Activated naive CD4-positive, alpha-beta T cell treated with anti-CD3 and anti-CD28 coated beads, Interleukin-2, amount 50 U/mL, for 16 hours (primary cell): ENCODE results near the gene NIF3L1.

Experiments
- DNase-seq: peaks from one replicate; pipeline ENCODE4 v3.0.0-alpha.2; 2020

NIF3L1 gene, protein sequence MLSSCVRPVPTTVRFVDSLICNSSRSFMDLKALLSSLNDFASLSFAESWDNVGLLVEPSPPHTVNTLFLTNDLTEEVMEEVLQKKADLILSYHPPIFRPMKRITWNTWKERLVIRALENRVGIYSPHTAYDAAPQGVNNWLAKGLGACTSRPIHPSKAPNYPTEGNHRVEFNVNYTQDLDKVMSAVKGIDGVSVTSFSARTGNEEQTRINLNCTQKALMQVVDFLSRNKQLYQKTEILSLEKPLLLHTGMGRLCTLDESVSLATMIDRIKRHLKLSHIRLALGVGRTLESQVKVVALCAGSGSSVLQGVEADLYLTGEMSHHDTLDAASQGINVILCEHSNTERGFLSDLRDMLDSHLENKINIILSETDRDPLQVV

DNA sequence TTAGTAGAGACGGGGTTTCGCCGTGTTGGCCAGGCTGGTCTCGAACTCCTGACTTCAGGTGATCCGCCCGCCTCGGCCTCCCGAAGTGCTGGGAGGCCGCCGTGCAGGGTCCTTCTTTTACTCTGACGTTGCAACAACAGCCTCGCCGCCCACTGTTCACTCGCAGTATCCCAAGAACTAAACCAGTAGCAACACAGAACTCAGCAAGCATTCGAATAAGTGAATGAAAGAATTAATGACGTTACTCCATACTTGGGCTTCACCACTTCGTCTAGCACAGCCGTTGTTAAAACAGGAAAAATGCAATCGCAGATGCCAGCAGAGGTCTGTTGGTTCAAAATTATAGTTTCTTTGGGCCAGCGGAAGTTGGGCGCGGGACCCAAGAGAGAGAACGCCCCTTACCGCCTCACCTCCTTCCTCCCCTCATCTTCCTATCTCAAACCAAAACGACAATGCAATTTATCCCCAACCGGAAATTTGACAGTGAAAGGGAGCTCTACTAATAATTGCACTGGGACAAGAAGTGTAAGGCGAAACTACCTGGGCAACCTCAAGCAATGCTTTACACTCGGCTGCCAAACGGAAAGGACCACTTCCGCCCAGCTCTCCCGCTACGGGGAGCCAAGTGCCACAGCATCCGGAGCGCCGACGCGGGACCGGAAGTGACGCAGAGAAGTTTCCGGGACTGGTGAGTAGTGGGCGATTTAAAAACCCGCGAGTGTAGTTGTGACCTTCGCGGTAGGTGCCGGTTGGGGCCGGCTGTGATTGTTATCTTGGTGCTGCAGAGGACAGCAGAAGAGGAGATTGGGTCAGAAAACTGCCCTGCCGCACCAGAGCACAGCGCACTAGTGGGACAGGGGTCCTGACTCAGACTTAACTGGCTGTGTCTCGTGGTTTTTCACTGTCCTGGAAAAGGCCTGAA, at the start of gene NIF3L1, which contains the start of gene PPIL3:
NIF3L1 (plus strand) TSS at position 668 of the 922 bp plus-strand sequence. CDS start 2,573 bp downstream, outside the sequence.
PPIL3 (minus strand) TSS at position 374 of the 922 bp plus-strand sequence. CDS start 1,462 bp downstream, outside the sequence.
- DNase-seq = peak; percentile 97

DNA sequence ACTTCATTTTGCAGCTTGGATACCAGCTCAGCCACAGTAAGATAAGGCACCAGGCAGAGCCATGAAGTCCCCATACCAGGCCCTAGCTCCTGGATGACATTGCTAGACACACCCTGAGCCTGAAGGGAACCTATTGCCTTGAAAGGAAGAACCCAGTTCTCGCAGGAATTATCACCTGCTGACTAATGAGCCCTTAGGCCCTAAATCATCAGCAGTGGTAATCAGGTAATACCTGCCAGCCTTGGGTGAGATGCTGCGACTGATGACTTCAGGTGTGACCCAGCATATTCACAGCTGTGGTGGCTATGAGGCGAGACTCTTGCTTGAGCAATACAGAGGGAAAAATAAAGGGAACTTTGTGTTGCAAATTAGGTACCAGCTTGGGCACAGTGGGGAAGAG, 49.7 kb upstream of the NIF3L1 start:
- DNase-seq = no peak

DNA sequence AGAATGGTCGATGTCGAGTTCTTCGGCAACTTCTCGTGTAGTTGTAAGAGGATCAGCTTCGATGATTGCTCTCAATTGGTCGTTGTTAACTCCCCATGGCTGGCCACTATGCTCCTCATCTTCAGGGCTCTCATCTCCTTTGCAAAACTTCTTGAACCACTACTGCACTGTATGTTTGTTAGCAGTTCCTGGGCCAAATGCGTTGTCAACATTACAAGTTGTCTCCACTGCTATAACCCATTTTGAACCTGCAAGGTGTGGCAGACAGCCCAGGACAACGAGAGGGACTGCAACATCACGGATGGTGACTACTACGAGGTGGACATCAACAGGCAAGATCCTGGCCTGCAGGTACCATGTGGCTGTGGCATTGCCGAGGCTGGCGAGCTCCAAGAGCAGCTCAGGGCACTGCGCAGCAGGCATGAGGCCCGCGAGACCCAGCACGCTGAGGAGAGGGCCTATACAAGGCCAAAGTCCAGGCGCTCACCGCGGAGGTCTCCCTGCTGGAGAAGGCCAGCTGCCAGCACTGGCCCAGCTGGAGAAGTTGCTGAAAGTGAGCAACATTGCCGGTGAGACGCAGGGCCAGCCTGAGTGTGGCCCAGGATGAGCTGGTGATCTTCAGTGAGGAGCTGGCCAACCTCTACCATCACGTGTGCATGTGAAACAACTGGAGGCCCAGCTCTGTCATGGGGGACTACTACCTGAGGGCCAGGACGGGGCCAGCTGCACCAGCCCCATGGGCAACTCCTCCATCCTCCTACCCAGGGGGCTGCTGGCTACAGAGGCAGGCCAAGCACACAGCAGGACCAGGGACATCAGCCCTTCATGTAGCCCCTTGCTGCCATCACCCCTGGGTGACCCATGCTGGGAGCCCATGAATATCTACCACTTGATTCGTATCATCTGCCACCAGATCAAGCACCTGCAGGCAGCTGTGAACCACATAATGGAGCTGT, 44.9 kb upstream of the NIF3L1 start:
- no peak for DNase-seq

DNA sequence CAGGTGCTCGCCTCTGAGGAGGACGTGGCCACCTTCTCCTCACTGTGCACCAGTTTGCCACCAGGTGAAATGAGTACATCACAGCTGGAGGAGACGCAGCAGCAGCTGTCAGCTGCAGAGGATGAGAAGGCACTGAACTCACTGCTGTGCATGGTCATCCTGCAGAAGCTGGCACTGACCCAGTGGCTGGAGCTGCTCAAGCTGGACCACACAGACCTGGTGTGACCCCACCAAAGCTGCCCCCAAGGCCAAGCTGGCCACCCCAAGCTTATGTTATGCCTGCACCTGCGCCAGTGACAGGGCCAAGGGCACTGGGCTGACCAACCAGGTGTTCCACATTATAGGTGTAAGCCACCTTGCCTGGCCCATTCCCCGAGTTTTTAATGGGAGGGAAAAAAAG, 44.0 kb upstream of the NIF3L1 start:
- no peak for DNase-seq

DNA sequence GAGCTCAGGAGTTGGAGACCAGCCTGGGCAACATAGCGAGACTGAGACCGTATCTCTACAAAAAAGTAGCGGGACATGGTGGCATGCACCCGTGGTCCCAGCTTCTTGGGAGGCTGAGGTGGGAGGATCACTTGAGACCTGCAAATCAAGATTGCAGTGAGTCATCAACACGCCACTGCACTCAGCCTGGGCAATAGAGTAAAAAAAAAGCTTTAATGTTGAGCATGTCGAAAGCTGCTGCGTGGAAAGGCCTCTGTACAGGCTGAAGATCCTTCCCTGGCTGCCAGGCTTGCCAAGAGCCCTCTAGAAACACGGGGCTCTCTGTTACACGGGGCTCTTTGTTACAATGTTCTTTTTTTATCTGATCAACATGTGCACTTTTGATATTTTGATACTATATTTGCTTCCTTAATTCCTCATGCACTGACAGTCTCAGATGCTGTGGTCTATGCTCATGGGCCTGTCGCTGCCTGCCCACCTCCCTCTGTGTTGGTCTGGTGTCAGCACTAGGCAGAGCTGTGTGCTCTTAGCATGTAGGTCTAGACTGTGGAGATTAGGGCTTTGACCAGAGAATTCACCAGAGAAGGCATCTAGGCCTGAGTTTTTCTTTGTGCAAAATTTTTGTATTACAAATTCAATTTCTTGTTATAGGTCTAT, 43.4 kb upstream of the NIF3L1 start:
- DNase-seq = no peak

DNA sequence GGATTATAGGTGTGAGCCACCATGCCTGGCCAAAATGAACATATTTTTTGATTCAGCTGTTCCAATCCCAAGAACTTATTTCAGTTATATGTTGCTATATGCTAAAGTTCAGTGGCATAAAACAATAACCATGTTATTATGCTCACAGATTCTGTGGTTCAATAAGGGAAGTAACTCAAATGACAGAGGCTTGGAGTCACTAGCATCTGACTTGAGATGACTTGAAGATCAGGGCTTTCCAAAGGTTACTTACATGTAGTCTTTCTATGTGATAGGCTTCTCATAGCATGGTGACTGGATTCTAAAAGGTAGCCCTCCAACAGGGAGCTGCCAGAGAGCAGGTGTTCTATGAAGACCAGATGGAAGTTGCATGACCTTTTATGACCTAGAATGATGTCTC, 41.9 kb upstream of the NIF3L1 start:
- no peak for DNase-seq

DNA sequence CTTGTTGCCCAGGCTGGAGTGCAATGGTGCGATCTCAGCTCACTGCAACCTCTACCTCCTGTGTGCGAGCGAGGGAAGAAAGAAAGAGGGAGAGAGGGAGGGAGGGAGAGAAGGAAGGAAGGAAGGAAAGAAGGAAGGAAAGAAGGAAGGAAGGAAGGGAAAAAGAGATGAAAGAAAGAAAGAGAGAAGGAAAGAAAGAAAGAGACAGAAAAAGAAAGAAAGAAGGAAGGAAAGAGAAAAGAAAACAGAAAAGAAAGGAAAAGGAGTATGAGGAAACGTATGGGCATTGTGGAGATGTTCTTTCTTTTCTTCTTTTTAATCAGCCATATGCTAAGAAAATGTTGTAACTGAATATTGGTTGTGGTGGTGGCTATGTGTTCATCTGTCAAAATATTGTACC, 41.2 kb upstream of the NIF3L1 start:
- DNase-seq = no peak

DNA sequence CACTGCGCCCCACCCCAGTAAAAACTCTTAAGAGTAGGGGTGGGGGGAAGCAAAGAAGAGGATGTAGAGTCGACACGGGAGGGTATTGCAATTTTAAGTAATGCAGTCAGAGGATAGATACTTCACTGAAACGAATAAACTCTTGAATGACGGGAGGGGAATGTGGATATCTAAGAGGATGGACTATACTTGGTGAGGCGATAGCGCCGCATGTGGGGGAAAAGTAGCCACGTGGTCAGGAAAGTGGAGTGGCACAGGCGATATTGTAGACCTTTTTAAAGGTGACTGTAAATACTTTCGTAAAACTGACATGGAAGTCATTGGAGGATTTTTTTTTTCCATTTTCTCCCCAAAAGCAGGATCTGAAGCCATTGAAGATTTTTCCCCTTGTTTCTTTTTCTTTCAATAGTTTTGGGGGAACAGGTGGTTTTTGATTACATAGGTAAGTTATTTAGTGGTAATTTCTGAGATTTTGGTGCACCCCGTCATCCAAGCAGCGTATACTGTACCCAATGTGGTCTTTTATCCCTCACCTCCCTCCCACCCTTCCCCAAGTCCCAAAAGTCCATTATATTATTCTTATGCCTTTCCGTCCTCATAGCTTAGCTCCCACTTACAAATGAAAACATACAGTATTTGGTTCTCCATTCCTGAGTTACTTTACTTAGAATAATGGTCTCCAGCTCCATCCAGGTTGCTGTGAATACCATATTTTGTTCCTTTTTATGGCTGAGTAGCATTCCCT, 38.5 kb upstream of the NIF3L1 start:
- DNase-seq = no peak

DNA sequence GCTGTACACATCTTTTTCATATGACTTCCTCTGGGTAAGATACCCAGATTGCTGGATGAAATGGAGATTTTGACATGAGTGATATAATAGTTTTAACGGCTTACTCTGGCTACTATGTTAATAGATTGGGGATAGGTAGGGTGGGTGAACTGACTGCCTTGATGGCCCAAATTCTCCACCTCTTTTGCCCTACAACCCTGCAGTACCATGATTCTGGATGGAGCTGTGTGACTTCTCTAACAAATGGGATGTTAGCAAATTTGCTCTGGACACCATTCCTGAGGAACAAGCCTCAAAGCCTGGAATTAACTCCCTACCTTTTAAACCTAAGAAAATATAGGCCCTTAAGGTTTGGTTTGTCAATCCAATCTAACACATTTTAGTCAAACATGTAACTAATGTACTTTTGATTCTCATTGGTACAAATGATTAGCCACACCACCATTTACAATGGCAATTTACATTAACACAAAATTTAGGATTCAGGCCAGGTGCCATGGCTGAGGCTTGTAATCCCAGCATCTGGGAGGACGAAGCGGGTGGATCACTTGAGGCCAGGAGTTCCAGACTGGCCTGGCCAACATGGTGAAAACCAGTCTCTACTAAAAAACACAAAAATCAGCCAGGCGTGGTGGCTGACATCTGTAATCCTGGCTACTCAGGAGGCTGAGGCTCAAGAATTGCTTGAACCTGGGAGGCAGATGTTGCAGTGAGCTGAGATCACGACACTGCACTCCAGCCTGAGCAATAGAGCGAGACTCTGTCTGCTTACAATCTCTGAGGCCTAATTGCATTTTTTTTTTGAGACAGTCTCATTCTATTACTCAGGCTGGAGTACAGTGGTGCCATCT, 37.5 kb upstream of the NIF3L1 start:
- no peak for DNase-seq

DNA sequence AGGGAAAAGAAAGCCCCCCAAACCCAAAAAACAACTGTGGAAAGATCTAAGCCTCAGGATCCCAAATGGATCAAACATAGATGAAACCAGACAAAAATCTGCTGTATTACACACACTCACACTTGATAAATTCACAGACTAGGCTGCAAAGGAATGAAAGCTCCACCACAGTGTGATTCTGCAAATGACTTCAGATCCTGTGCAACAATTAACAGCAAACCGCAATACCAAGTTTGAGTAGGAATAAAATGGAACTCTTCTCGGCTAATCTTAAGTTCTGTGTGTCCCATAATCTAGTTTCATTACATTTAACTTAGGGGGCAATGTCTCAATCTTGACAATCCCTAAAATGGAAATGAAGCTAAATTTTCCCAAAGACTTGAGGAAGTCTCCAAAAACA, 36.6 kb upstream of the NIF3L1 start:
- no peak for DNase-seq

DNA sequence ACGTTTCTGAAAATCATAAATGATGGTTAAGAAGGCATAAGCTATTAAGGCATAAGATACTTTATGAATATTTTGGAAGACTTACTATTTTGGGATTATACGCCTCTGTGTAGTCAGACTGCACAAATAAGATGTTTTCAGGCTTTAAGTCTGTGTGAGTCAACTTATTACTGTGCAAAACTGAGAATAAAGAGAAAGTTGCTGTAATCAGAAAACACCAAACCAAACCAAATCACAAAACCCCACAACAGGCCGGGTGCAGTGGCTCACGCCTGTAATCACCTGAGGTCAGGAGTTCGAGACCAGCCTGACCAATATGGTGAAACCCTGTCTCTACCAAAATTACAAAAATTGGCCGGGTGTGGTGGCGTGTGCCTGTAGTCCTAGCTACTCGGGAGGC, 32.4 kb upstream of the NIF3L1 start:
- no peak for DNase-seq

DNA sequence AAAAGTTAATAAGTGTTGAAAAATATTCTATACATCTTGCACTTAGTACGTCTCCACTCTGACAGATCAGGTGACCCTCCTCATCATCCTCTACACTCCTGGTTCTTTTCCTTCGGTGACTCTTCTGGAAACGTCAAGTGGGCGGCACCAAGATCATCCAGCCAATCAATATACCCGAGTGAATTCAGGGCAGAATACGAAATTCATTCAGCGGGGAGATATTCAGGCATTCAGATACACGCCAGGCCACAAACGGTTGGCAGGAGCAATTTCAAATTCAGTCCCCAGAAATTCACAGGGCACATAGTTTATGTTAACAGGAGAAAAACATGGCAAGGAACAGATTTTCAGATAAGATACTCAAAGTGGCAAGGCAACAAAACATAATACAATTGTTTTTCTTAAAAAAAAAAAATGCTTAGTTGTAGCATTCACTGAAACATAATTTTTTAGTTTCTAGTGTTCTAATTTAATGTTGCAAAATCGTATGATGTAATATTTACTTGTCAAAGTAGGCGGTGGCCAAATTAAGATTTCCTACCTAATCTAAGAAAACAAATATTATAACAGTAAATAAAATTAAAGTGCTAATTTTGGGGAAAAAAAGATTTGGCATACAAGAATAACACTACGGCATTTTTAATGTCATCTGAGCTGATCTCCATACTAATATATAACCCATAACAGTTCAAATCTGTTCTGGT, 28.9 kb upstream of the NIF3L1 start:
- no peak for DNase-seq

DNA sequence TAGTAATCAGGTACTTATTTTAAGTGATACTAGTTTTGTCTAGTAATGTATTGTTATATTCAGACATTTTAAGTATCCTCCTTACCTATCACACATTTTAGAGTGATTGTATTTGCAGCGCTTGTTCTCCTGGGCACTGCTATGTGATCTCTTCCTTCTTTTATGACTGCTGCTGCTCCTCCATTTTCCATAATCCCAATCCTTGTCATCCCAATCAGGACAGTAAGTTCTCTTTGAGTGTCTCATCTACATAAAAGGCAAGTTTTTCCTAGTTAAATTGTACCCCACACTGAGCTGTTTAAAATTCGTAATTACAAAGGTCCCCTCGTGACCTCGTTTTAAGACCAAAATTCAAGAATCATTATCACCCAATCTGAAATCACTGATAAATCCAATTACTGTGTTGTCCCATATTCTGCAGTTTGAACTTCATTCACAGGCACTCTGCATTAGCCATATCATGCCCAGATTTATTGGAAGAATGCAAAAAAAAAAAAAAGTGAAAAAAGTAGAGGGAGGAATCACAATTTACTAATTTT, 27.5 kb upstream of the NIF3L1 start:
- DNase-seq = no peak

DNA sequence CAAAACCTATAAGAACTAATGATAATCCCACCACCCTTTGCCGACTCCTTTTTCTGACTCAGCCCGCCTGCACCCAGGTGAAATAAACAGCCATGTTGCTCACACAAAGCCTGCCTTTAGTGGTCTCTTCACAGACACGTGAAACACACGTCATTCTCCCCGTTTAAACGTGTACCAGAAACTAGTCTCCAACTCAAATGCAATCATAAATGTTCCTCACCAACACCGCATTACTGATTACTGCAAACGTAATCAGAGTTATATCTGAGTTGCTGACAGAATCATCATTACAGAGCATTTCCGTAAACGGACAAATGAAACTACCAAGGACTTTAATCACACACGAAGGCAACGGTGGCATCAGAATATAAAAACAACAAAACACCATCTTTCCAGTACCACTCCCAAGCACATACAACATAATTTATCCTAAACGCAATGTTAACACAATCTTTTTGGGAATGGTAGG, 26.6 kb upstream of the NIF3L1 start:
- peak; percentile 64 for DNase-seq

DNA sequence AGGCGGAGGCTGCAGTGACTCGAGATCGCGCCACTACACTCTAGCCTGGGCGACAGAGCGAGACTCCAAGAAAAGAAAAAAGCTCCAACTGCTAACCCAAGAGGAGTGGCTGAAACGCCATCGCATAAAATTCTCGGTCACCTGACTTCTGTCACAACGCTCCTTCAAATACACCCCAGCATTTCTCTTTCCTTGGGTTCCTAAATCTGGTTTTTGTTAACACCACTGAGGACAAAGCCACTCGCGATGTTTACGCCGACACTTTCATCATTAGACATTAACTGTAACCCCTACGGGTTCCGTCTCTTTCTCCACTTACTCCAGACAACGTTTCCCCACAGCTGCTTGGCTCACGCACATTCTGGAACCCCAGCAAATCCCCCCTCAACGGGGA, 25.4 kb upstream of the NIF3L1 start:
- DNase-seq = peak; percentile 22

DNA sequence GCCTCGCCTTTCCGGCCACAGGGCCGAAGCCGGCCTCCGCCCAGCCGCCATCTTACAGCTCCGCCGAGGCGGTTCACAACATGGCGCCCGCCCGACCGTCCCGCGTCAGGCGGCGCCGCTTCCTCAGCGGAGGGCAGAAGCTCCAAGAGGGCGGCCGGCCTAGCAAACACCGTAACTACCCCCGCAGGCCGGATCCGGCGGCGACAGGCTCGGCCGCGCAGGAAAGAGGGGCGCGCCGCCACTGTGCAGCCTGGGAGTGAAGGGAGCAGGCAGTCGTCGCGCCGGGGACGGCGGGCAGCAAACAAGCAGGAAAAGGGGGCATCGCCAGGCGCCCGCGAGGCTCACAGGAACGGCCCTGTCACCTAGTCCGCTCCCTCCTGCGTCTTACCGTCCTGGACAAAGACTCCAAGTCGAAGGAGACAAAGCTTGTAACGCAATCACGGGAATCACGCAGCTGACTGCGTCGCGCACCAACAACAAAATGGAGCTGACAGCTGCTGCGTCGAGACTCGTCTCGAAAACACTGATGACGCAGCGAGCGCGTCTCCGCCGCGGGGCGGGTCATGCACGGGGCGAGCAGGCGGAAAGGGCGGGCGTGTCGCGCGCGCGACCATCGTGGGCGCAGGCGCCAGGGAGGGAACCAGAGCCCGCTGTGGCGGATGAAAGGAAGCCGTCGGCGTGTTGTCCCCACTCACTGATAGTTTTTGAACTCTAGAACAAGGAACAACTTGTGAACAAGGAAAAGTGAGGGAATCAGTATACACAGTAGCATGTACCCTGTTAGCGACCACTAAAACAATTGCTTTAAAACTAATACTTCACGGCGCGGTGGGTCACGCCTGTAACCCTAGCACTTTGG, 24.8 kb upstream of the NIF3L1 start, which contains the start of gene CLK1:
CLK1 (minus strand) TSS at position 483 of the 859 bp plus-strand sequence. CDS start 2,796 bp downstream, outside the sequence.
- DNase-seq = peak; percentile 98

DNA sequence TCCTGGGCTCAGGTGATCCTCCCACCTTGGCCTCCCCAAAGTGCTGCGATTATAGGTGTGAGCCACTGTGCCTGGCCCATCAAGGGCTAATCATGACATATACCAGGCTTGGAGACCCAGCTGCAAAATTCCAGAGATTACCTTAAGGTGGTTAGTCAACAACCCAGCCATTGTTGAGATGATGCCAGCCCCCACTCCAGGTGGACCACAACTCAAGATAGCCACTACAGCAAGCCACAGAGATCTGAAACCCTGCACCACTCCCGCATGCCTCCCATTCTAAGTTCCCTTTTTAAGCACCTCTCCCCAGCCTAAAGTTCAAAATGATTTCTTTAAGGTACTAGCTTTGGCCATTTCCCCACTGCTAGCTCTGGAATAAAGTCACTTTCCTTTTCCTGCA, 20.2 kb upstream of the NIF3L1 start:
- no peak for DNase-seq

DNA sequence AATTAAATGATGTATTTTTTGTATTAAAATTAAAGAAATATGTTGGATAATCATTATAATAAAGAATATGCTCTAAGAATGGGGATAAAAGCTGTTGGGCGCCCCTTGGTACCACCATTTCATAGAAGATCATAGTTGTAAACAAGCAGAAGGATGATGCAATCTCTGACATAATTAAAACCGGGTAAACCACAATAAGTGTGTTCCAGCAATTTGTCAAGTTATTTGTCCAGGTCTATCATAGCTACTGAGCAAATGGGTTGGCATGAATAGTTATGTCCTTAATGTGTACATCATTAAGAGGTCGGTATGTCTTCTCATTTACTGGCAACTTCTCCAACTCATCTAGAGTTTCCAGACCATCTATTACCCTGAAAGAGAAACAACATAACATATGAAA, 18.0 kb upstream of the NIF3L1 start:
- DNase-seq = no peak
